ENCODE data around the gene CDH4. TPM values are rescaled to one million over a fixed set of nuclear protein-coding genes. Genes with fewer than 3 reads are reported as not detected.

Gene CDH4
- total RNA-seq, 1 donor from 2014 or later = 2.9 TPM

- no peaks in the 10 kb centered on the region for H3K79me2 ChIP-seq (ENCODE audit: low read depth)
- no peak overlapping the region for H3K27ac Mint-ChIP-seq
- peaks cover 12% of the 10 kb centered on the region for H3K27me3 ChIP-seq
Measured at GRCh38 chr20:61356196-61356595, 104.1 kb downstream of the CDH4 start.

GRCh38 chr20:61357119-61357518, 105.1 kb downstream of the CDH4 start:
- H3K9me3 ChIP-seq (ENCODE audit: low read depth) = no peaks in the 10 kb centered on the region
- H3K9ac ChIP-seq = no peak overlapping the region
- H3K79me2 ChIP-seq (ENCODE audit: low read depth) = no peaks in the 10 kb centered on the region
- Mint-ChIP-seq H3K4me1 (peaks cover 65% of the 10 kb centered on the region), H3K9me3 (no peaks in the 10 kb centered on the region), H3K27me3 (ENCODE audit: insufficient read depth, low read depth) (peaks cover 3% of the 10 kb centered on the region), H3K36me3 (peaks cover 6% of the 10 kb centered on the region), H3K4me3 (no peak overlapping the region), H3K27ac (peak overlapping the region; percentile 44)
- H3K27me3 ChIP-seq = peaks cover 12% of the 10 kb centered on the region
- H2AFZ ChIP-seq (replicated peaks) = no peak overlapping the region
- H3K4me2 ChIP-seq = no peak overlapping the region
- no peak for DNase-seq (ENCODE audit: low spot score)
- TF ChIP-seq EZH2phosphoT487 (IDR thresholded peaks at IDR 0.05) (no peak), EZH2 (IDR thresholded peaks at IDR 0.05) (no peak), CTCF (IDR thresholded peaks at IDR 0.05) (no peak)
- H3K27ac ChIP-seq = no peak overlapping the region
- peaks cover 38% of the 10 kb centered on the region for H3K4me1 ChIP-seq
- no peak overlapping the region for H3K4me3 ChIP-seq
- no peaks in the 10 kb centered on the region for H4K20me1 ChIP-seq (ENCODE audit: low read depth)
- H3F3A ChIP-seq (ENCODE audit: low read depth) = peaks cover 6% of the 10 kb centered on the region
- H3K36me3 ChIP-seq = no peaks in the 10 kb centered on the region

More at GRCh38 chr20:61356196-61356595, 104.1 kb downstream of the CDH4 start:
- no peak for TF ChIP-seq EZH2 (IDR thresholded peaks at IDR 0.05)
- TF ChIP-seq CTCF (IDR thresholded peaks at IDR 0.05) = no peak
- TF ChIP-seq EZH2phosphoT487 (IDR thresholded peaks at IDR 0.05) = no peak
- no peaks in the 10 kb centered on the region for H4K20me1 ChIP-seq (ENCODE audit: low read depth)
- peaks cover 3% of the 10 kb centered on the region for H3K36me3 Mint-ChIP-seq
- peaks cover 4% of the 10 kb centered on the region for H3K27me3 Mint-ChIP-seq (ENCODE audit: insufficient read depth, low read depth)
- H3K9ac ChIP-seq = no peak overlapping the region
- H3K36me3 ChIP-seq = no peaks in the 10 kb centered on the region
- H2AFZ ChIP-seq (replicated peaks) = no peak overlapping the region
- no peak for DNase-seq (ENCODE audit: low spot score)
- H3K9me3 ChIP-seq (ENCODE audit: low read depth) = no peaks in the 10 kb centered on the region
- peaks cover 9% of the 10 kb centered on the region for H3F3A ChIP-seq (ENCODE audit: low read depth)
- no peak overlapping the region for H3K4me3 Mint-ChIP-seq
- no peak overlapping the region for H3K27ac ChIP-seq
- H3K4me3 ChIP-seq = no peak overlapping the region
- peaks cover 71% of the 10 kb centered on the region for H3K4me1 Mint-ChIP-seq
- peaks cover 43% of the 10 kb centered on the region for H3K4me1 ChIP-seq
- H3K9me3 Mint-ChIP-seq = no peaks in the 10 kb centered on the region
- no peak overlapping the region for H3K4me2 ChIP-seq

DNA sequence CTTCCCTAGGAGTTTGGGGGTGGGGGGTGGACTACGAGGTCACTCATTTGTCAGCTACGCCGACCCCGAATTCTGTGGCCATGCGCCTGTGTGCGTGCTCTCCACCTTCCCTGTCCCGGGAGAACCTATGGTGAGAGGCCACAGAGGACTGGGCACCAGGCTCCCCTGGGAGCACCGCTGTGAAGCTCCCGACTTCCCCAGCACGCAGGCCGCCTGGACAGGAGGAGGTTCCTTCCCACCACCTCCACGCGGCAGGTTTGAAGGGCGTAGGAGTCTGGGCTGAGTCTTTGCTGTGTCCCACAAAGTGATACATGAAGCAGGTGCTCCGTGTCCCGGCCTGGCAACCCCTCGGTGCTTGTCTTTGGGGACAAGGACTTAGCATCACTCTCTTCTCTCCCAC, 107.2 kb downstream of the CDH4 start:
- no peak overlapping the region for H3K9ac ChIP-seq
- H4K20me1 ChIP-seq (ENCODE audit: low read depth) = no peaks in the 10 kb centered on the region
- H3K4me1 ChIP-seq = peaks cover 25% of the 10 kb centered on the region
- H3K36me3 Mint-ChIP-seq = peaks cover 6% of the 10 kb centered on the region
- no peaks in the 10 kb centered on the region for H3K9me3 Mint-ChIP-seq
- H2AFZ ChIP-seq (replicated peaks) = no peak overlapping the region
- no peak overlapping the region for H3K27ac Mint-ChIP-seq
- H3K27me3 ChIP-seq = peaks cover 12% of the 10 kb centered on the region
- peaks cover 4% of the 10 kb centered on the region for H3K27me3 Mint-ChIP-seq (ENCODE audit: insufficient read depth, low read depth)
- H3K36me3 ChIP-seq = no peaks in the 10 kb centered on the region
- no peak overlapping the region for H3K27ac ChIP-seq
- H3K4me2 ChIP-seq = no peak overlapping the region
- H3K9me3 ChIP-seq (ENCODE audit: low read depth) = no peaks in the 10 kb centered on the region
- H3K4me3 Mint-ChIP-seq = no peak overlapping the region
- H3K4me3 ChIP-seq = no peak overlapping the region
- H3F3A ChIP-seq (ENCODE audit: low read depth) = no peaks in the 10 kb centered on the region
- H3K79me2 ChIP-seq (ENCODE audit: low read depth) = no peaks in the 10 kb centered on the region
- H3K4me1 Mint-ChIP-seq = peaks cover 46% of the 10 kb centered on the region
- no peak for TF ChIP-seq EZH2 (IDR thresholded peaks at IDR 0.05)
- no peak for DNase-seq (ENCODE audit: low spot score)

GRCh38 chr20:61360296-61360695, 108.2 kb downstream of the CDH4 start:
- Mint-ChIP-seq H3K27ac (no peak overlapping the region), H3K4me1 (peaks cover 35% of the 10 kb centered on the region), H3K9me3 (peaks cover 4% of the 10 kb centered on the region), H3K27me3 (ENCODE audit: insufficient read depth, low read depth) (peaks cover 4% of the 10 kb centered on the region), H3K36me3 (peaks cover 8% of the 10 kb centered on the region), H3K4me3 (no peak overlapping the region)
- H3K27ac ChIP-seq = no peak overlapping the region
- H3K36me3 ChIP-seq = no peaks in the 10 kb centered on the region
- no peak overlapping the region for H2AFZ ChIP-seq (replicated peaks)
- TF ChIP-seq EZH2phosphoT487 (IDR thresholded peaks at IDR 0.05) = no peak
- H3K9ac ChIP-seq = no peak overlapping the region
- H3K4me2 ChIP-seq = no peak overlapping the region
- no peaks in the 10 kb centered on the region for H3K79me2 ChIP-seq (ENCODE audit: low read depth)
- H3F3A ChIP-seq (ENCODE audit: low read depth) = no peaks in the 10 kb centered on the region
- no peaks in the 10 kb centered on the region for H3K9me3 ChIP-seq (ENCODE audit: low read depth)
- H4K20me1 ChIP-seq (ENCODE audit: low read depth) = no peaks in the 10 kb centered on the region
- DNase-seq (ENCODE audit: low spot score) = no peak
- peaks cover 12% of the 10 kb centered on the region for H3K27me3 ChIP-seq
- peaks cover 22% of the 10 kb centered on the region for H3K4me1 ChIP-seq
- H3K4me3 ChIP-seq = no peak overlapping the region

Data from neural progenitor cell (in vitro differentiated cells).